OCI-LY1 (cell line): Measurements from ENCODE around the gene SIGLEC6.

ENCODE experiments used
- H2AFZ ChIP-seq: fragments of 200-600 bp; sonication (generic), shearing (Covaris generic); 2 replicates; pipeline ENCODE4 v1.6.0; 2014; ENCODE audit warnings: antibody characterized with exemption, mild to moderate bottlenecking, low read length
- H3F3A ChIP-seq: fragments of 200-600 bp; sonication (generic), shearing (Covaris generic); 2 replicates; pipeline ENCODE4 v1.6.0; 2014; ENCODE audit warnings: mild to moderate bottlenecking, antibody characterized with exemption, low read length, moderate library complexity; ENCODE audit not compliant: insufficient read depth
- H3K27ac ChIP-seq: fragments of 200-600 bp; sonication (generic); 2 replicates; pipeline ENCODE4 v1.5.1; 2014; ENCODE audit warnings: low read length, mixed run types, mild to moderate bottlenecking, low read depth; ENCODE audit not compliant: poor library complexity, severe bottlenecking
- H3K27me3 ChIP-seq: fragments of 200-600 bp; sonication (generic); 2 replicates; pipeline ENCODE4 v1.6.0; 2014; ENCODE audit warnings: antibody characterized with exemption, mild to moderate bottlenecking, low read length, moderate library complexity; ENCODE audit not compliant: insufficient read depth
- H3K36me3 ChIP-seq: fragments of 200-600 bp; sonication (generic); 2 replicates; pipeline ENCODE4 v1.6.1; 2014; ENCODE audit warnings: mild to moderate bottlenecking, antibody characterized with exemption, low read length, moderate library complexity, mixed read lengths; ENCODE audit not compliant: insufficient read depth
- H3K4me1 ChIP-seq: fragments of 200-600 bp; sonication (generic); 2 replicates; pipeline ENCODE4 v1.5.1; 2014; ENCODE audit warnings: mild to moderate bottlenecking, low read length, moderate library complexity; ENCODE audit not compliant: insufficient read depth, severe bottlenecking
- H3K4me2 ChIP-seq: fragments of 200-600 bp; sonication (generic), shearing (Covaris generic); 2 replicates; pipeline ENCODE4 v1.6.1; 2014; ENCODE audit warnings: low read length
- H3K4me3 ChIP-seq: fragments of 200-600 bp; sonication (generic); 2 replicates; pipeline ENCODE4 v1.5.1; 2014; ENCODE audit warnings: low read length, low read depth, mild to moderate bottlenecking, mixed read lengths; ENCODE audit not compliant: poor library complexity, severe bottlenecking
- H3K79me2 ChIP-seq: fragments of 200-600 bp; shearing (Covaris generic); 2 replicates; pipeline ENCODE4 v1.6.1; 2016; ENCODE audit warnings: mixed run types, low read length, mixed read lengths; ENCODE audit not compliant: insufficient read depth
- H3K9ac ChIP-seq: fragments of 200-600 bp; sonication (generic), shearing (Covaris generic); 2 replicates; pipeline ENCODE4 v1.6.1; 2014; ENCODE audit warnings: mild to moderate bottlenecking, low read length, mixed read lengths
- H3K9me2 ChIP-seq: fragments of 200-600 bp; sonication (generic), shearing (Covaris generic); 2 replicates; pipeline ENCODE4 v1.6.1; 2014; ENCODE audit warnings: low read depth, mild to moderate bottlenecking, low read length, mixed read lengths
- H3K9me3 ChIP-seq: fragments of 200-600 bp; shearing (Covaris generic); 2 replicates; pipeline ENCODE4 v1.6.1; 2014; ENCODE audit warnings: low read length, mixed read lengths
- H4K20me1 ChIP-seq: fragments of 200-600 bp; sonication (generic), shearing (Covaris generic); 2 replicates; pipeline ENCODE4 v1.6.0; 2016; ENCODE audit warnings: mild to moderate bottlenecking, low read length; ENCODE audit not compliant: insufficient read depth
- CTCF ChIP-seq: fragments of 200-600 bp; sonication (generic), shearing (Covaris generic); IDR thresholded peaks from 2 replicates; pipeline ENCODE4 v1.5.1; 2017; ENCODE audit warnings: mild to moderate bottlenecking, antibody characterized with exemption, low read length, moderate library complexity, mixed read lengths
- EZH2 ChIP-seq: fragments of 200-600 bp; sonication (generic), shearing (Covaris generic); IDR thresholded peaks from 2 replicates; pipeline ENCODE4 v1.8.0; 2017; ENCODE audit warnings: borderline replicate concordance, mixed run types, mild to moderate bottlenecking, antibody characterized with exemption, low read length, moderate library complexity, mixed read lengths

The SIGLEC6 gene

DNA sequence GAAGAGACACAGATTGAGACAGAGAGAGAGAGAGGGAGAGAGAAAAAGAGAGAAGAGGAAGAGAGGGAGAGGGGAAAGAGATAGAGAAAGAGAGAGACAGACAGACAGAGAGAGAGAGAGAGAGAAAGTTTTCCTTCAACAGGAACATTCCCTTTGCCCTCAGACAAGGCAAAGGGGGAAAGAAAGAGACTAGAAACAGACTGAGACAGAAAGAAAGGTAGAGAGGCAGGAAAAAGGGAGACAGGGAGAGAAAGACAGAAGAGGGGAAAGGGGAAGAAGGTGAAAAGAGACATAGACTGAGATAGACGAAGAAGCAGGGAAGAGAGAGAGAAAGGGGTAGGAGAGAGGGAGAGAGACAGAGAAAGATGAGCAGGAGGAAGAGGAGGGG lies 21.1 kb upstream of the SIGLEC6 start:
- Histone ChIP-seq H3K36me3 (no peaks in the 10 kb centered on the region), H3K27ac (no peak overlapping the region), H3K4me2 (no peak overlapping the region), H3K9ac (no peak overlapping the region), H3K27me3 (no peaks in the 10 kb centered on the region), H3K9me2 (no peaks in the 10 kb centered on the region), H3K79me2 (no peaks in the 10 kb centered on the region), H4K20me1 (no peaks in the 10 kb centered on the region), H3K4me1 (no peaks in the 10 kb centered on the region), H3K4me3 (no peak overlapping the region), H3F3A (no peaks in the 10 kb centered on the region), H2AFZ (no peak overlapping the region), H3K9me3 (no peaks in the 10 kb centered on the region)
- no peak for TF ChIP-seq CTCF
- TF ChIP-seq EZH2, result no peak

- Histone ChIP-seq H3K9ac (no peak overlapping the region), H3K9me3 (no peaks in the 10 kb centered on the region), H3K79me2 (no peaks in the 10 kb centered on the region), H3K36me3 (no peaks in the 10 kb centered on the region), H3K27me3 (0 out of 2 replicates have a peak, but pooled peaks cover 5% of the 10 kb centered on the region), H3K4me1 (no peaks in the 10 kb centered on the region), H3K4me2 (no peak overlapping the region), H2AFZ (no peak overlapping the region), H3K4me3 (no peak overlapping the region), H3K27ac (no peak overlapping the region), H4K20me1 (no peaks in the 10 kb centered on the region), H3F3A (no peaks in the 10 kb centered on the region), H3K9me2 (no peaks in the 10 kb centered on the region)
- TF ChIP-seq EZH2, result no peak
- no peak for TF ChIP-seq CTCF
Measured at GRCh38 chr19:51551673-51552432, 20.4 kb upstream of the SIGLEC6 start.

- Histone ChIP-seq H3K79me2 (no peaks in the 10 kb centered on the region), H3K9me3 (no peaks in the 10 kb centered on the region), H3K4me1 (no peaks in the 10 kb centered on the region), H3K4me2 (no peak overlapping the region), H3K27me3 (0 out of 2 replicates have a peak, but pooled peaks cover 5% of the 10 kb centered on the region), H3K36me3 (no peaks in the 10 kb centered on the region), H2AFZ (no peak overlapping the region), H3F3A (no peaks in the 10 kb centered on the region), H3K9ac (no peak overlapping the region), H3K9me2 (no peaks in the 10 kb centered on the region), H4K20me1 (no peaks in the 10 kb centered on the region), H3K27ac (no peak overlapping the region), H3K4me3 (no peak overlapping the region)
- no peak for TF ChIP-seq EZH2
- TF ChIP-seq CTCF, result no peak
Measured at GRCh38 chr19:51550848-51551672, 19.6 kb upstream of the SIGLEC6 start.
